Placental pericyte (primary cell): Measurements from ENCODE around the gene KRTAP4-8. TPM values are rescaled to one million over a fixed set of nuclear protein-coding genes. Genes with fewer than 3 reads are reported as not detected.

ENCODE experiments used
- total RNA-seq: library from RNA; depleted of rRNA; stranded (reverse); fragments of >200 nt; gene quantifications from 2 replicates; pipeline ENCODE4 v1.2.3, GENCODE V29; 2012

KRTAP4-8 gene
- total RNA-seq = not detected in 2 replicates

DNA sequence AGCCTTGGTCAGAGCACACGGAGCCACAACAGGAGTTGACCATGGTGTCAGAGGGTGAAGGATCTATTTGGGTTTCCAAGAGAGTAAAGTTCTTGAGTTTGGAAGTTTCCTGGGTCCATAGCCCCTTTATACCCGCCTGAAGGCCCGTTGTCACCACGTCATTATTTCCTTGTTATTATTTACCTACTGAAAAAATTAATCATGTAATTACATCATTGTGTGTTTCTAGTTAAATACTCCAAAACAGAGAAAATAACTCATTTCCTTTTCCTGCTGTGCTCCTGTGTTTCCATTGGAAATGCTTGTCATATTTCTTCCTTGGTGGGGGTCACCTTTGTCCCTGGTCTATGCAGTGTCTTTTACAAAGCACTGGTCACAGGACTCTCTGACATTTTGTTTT lies at the start of gene KRTAP4-8:
KRTAP4-8 (minus strand) TSS at position 101 of the 400 bp plus-strand sequence; CDS start at position 43, 58 bp downstream.

DNA sequence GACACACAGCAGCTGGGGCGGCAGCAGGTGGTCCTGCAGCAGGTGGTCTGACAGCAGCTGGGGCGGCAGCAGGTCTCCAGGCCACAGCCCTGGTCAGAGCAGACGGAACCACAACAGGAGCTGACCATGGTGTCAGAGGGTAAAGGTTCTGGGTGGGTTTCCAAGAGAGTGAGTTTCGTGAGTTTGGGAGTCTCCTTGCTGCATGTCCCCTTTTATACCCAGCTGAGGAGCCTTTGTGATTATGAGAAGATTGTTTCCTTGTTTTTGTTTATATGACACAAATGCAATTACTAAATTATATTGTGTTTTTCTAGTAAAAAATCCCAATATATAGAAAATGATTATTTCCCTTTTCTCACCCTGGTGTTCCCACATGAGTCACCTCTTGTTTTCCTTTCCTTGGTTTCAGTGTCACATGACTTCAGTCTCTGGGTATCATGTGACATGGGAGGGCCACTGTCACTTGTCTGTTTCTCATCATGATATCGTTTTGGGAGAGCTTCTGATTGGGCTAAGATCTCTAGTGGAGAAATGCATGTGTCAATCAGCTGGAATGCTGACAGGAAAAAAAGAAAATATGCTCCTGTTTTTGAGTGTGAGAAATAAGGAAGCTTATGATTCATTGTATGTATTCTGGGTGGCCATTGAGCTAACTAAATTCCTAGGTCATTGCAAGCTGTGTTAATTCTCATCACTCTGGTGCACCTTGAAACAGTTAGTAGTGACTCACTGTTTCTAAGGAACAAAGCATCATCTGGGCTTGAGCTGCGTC lies 42.6 kb upstream of the KRTAP4-8 start, which contains the start of gene KRTAP4-6:
KRTAP4-6 (minus strand) TSS at position 185 of the 772 bp plus-strand sequence; CDS start at position 128, 57 bp downstream.

DNA sequence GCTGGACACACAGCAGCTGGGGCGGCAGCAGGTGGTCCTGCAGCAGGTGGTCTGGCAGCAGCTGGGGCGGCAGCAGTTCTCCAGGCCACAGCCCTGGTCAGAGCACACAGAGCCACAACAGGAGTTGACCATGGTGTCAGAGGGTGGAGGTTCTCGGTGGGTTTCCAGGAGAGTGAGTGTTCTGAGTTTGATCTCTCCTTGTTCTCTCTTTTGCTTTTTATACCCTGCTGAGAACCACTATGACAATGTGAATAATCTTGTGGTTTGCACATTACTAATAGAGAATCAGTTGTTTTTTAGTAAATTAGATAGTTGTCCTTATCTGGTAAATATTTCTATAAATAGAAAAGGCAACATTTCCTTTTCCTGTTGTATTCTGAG lies 26.0 kb upstream of the KRTAP4-8 start, which contains the start of gene KRTAP4-12:
KRTAP4-12 (minus strand) TSS at position 192 of the 381 bp plus-strand sequence; CDS start at position 132, 60 bp downstream.

DNA sequence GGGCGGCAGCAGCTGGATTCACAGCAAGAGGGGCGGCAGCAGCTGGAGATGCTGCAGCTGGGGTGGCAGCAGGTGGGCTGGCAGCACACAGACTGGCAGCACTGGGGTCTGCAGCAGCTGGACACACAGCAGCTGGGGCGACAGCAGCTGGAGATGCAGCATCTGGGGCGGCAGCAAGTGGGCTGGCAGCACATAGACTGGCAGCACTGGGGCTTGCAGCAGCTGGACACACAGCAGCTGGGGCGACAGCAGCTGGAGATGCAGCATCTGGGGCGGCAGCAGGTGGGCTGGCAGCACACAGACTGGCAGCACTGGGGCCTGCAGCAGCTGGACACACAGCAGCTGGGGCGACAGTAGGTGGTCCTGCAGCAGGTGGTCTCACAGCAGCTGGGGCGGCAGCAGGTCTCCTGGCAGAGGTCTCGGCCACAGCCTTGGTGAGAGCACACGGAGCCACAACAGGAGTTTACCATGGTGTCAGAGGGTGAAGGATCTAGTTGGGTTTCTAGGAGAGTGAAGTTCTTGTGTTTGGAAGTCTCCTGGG lies 20.0 kb upstream of the KRTAP4-8 start, which contains the start of gene KRTAP4-11:
KRTAP4-11 (minus strand) TSS at position 528 of the 541 bp plus-strand sequence; CDS start at position 470, 58 bp downstream.

DNA sequence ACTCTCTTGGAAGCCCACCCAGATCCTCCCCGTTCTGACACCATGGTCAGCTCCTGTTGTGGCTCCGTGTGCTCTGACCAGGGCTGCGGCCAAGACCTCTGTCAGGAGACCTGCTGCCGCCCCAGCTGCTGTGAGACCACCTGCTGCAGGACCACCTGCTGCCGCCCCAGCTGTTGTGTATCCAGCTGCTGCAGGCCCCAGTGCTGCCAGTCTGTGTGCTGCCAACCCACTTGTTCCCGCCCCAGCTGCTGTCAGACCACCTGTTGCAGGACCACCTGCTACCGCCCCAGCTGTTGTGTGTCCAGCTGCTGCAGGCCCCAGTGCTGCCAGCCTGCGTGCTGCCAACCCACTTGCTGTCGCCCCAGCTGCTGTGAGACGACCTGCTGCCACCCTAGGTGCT lies 7.4 kb upstream of the KRTAP4-8 start, which contains the start of gene KRTAP4-9:
KRTAP4-9 (plus strand) TSS at position 43 of the 400 bp plus-strand sequence; CDS start at position 43, 0 bp downstream.

DNA sequence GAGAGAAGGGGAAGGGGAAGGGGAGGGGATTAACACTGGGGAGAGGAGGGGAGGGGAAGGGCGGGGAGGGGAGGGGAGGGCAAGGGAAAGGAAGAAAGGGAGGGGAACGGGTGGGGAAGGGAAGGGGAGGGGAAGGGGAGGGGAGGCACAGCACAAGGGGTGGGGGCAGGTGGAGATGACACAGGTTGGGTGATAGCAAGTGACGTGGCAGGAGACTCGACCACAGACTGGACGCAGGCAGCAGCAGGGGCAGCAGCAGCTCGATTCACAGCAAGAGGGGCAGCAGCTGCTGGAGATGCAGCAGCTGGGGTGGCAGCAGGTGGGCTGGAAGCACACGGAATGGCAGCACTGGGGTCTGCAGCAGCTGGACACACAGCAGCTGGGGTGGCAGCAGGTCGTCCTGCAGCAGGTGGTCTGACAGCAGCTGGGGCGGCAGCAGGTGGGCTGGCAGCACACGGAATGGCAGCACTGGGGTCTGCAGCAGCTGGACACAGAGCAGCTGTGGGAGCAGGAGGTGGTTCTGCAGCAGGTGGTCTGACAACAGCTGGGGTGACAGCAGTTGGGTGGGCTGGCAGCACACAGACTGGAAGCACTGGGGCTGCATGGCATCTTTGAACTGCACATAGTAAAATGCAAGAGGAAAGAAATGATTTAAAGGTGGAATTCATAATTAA lies 3.8 kb upstream of the KRTAP4-8 start, which contains the start of gene KRTAP4-16:
KRTAP4-16 (minus strand) TSS at position 624 of the 674 bp plus-strand sequence; CDS start at position 624, 0 bp downstream.

DNA sequence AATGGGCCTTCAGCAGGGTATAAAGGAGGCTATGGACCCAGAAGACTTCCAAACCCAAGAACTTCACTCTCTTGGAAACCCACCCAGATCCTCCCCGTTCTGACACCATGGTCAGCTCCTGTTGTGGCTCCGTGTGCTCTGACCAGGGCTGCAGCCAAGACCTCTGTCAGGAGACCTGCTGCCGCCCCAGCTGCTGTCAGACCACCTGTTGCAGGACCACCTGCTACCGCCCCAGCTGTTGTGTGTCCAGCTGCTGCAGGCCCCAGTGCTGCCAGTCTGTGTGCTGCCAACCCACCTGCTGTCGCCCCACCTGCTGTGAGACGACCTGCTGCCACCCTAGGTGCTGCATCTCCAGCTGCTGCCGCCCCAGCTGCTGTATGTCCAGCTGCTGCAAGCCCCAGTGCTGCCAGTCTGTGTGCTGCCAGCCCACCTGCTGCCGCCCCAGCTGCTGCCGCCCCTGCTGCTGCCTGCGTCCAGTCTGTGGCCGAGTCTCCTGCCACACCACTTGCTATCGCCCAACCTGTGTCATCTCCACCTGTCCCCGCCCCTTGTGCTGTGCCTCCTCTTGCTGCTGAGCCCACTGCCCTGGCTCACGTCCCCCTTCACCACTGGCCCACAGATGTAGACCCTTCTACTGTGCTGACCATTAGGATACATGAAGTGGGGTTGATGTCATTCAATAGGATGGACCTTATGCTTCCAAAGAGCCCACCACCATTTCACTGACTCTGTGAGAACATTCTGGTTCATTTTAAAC lies 13.7 kb downstream of the KRTAP4-8 start, which contains the start of gene KRTAP4-7:
KRTAP4-7 (plus strand) TSS at position 51 of the 757 bp plus-strand sequence; CDS start at position 108, 57 bp downstream.

DNA sequence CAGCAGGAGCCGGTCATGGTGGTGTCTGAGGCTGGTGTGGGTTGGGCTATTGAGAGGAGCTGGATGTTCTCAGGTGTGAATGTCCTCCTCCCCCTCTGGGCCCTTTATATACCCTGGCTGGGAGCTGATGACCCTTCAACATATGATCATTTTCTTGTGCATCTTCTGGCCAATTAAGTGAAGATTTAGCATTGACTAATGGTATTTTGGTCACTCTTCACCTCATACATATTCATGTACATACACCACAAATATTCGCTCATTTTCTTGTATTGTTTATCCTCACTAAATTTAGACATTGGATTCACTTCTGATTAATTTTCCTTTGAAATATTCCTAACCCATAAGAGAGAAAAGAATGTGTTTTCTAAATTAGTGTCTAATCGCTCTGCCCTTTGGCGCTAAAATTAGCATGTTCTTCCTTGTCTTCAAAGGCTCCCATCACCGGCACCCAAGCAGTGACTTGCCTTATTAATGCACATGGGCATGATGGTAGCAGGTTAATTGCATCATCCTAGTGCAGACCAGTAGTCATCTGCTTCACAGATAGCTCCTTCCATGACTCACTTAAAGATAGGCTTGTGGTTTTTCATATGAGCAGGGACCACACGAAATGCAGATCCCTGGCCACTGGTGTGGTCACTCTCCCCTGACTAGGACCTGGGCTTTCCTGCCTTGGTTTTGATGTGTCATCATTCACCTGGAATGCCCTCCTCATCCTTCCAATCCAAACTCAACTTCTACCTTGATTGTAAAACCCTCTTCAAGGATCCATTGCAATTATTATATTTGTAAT lies 31.9 kb downstream of the KRTAP4-8 start, which contains the start of gene KRTAP2-4:
KRTAP2-4 (minus strand) TSS at position 51 of the 796 bp plus-strand sequence; CDS start at position 17, 34 bp downstream.

DNA sequence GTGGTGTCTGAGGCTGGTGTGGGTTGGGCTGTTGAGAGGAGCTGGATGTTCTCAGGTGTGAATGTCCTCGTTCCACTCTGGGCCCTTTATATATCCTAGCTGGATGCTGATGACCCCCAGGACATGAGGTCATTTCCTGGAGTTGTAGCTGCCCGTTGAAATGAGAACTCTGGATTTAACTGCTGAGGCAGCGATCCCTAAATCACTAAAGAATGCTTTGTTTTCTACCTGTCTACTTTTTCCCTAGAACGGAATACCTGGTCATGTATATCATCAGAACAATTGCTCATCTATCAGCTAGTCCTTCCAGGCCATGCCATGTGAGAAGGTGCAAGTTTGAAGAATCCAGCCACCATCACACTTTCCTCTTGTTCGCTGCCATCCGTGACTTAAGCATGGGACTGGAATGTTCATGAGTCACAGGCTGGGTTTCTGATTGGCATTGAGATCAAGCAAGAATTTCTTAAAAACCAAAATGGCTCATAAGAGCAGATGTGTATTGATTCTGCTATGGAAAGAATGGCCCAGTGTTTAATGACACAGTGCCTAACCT lies 37.8 kb downstream of the KRTAP4-8 start, which contains the start of gene KRTAP2-3:
KRTAP2-3 (minus strand) TSS at position 63 of the 553 bp plus-strand sequence. CDS start 64 bp downstream, outside the sequence.

DNA sequence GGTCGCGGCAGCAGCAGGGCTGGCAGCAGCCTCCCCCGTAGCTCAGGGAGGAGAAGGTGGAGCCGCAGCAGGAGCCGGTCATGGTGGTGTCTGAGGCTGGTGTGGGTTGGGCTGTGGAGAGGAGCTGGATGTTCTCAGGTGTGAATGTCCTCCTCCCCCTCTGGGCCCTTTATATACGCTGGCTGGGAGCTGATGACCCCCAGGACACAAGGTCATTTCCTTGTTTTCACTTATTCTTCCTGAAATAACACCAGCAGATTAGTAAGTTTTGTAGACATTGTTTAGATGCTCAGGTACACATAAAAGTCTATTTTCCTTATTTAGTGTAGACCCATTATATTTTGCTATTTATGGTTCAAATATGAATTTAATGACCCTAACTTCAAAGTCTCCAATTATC lies 42.8 kb downstream of the KRTAP4-8 start, which contains the start of gene KRTAP2-2:
KRTAP2-2 (minus strand) TSS at position 101 of the 400 bp plus-strand sequence; CDS start at position 82, 19 bp downstream.

Other genes starting within 250 kb of the KRTAP4-8 start
- gene KRT12, start 230.9 kb downstream of the KRTAP4-8 start, total RNA-seq = 0.43 TPM in 1 of 2 replicates, not detected in the other
- gene KRT20, start 212.9 kb downstream of the KRTAP4-8 start, total RNA-seq = not detected in 2 replicates
- gene KRT23, start 160.5 kb downstream of the KRTAP4-8 start, total RNA-seq = 0.22 TPM in 1 of 2 replicates, not detected in the other
- gene KRT39, start 131.2 kb downstream of the KRTAP4-8 start, total RNA-seq = 0.43 TPM in 1 of 2 replicates, not detected in the other
- gene KRT40, start 113.8 kb downstream of the KRTAP4-8 start, total RNA-seq = 0.14 TPM in 1 of 2 replicates, not detected in the other
- not detected in 2 replicates for gene KRTAP3-3, start 104.0 kb downstream of the KRTAP4-8 start, total RNA-seq
- gene KRTAP3-2, start 98.2 kb downstream of the KRTAP4-8 start, total RNA-seq = not detected in 2 replicates
- not detected in 2 replicates for gene KRTAP3-1, start 89.0 kb downstream of the KRTAP4-8 start, total RNA-seq
- gene KRTAP1-5, start 70.9 kb downstream of the KRTAP4-8 start, total RNA-seq = 1.5 and 14.2 TPM in 2 replicates
- not detected in 2 replicates for gene KRTAP1-4, start 67.9 kb downstream of the KRTAP4-8 start, total RNA-seq
- gene KRTAP1-3, start 63.3 kb downstream of the KRTAP4-8 start, total RNA-seq = not detected in 2 replicates
- gene KRTAP1-1, start 56.7 kb downstream of the KRTAP4-8 start, total RNA-seq = not detected in 2 replicates
- not detected in 2 replicates for gene KRTAP2-1, start 50.8 kb downstream of the KRTAP4-8 start, total RNA-seq
- gene KRTAP2-2, start 42.9 kb downstream of the KRTAP4-8 start, total RNA-seq = not detected in 2 replicates
- 0.72 TPM in 1 of 2 replicates, not detected in the other for gene KRTAP2-3, start 38.0 kb downstream of the KRTAP4-8 start, total RNA-seq
- not detected in 2 replicates for gene KRTAP2-4, start 32.3 kb downstream of the KRTAP4-8 start, total RNA-seq
- gene KRTAP4-7, start 14.0 kb downstream of the KRTAP4-8 start, total RNA-seq = not detected in 2 replicates
- not detected in 2 replicates for gene KRTAP4-16, start 4.1 kb upstream of the KRTAP4-8 start, total RNA-seq
- gene KRTAP4-9, start 7.2 kb upstream of the KRTAP4-8 start, total RNA-seq = not detected in 2 replicates
- gene KRTAP4-11, start 20.2 kb upstream of the KRTAP4-8 start, total RNA-seq = not detected in 2 replicates
- gene KRTAP4-12, start 26.0 kb upstream of the KRTAP4-8 start, total RNA-seq = not detected in 2 replicates
- gene KRTAP4-6, start 42.4 kb upstream of the KRTAP4-8 start, total RNA-seq = not detected in 2 replicates
- not detected in 2 replicates for gene KRTAP4-5, start 51.7 kb upstream of the KRTAP4-8 start, total RNA-seq
- not detected in 2 replicates for gene KRTAP4-4, start 62.6 kb upstream of the KRTAP4-8 start, total RNA-seq
- gene KRTAP4-3, start 70.1 kb upstream of the KRTAP4-8 start, total RNA-seq = not detected in 2 replicates
- gene KRTAP4-2, start 80.1 kb upstream of the KRTAP4-8 start, total RNA-seq = not detected in 2 replicates
- not detected in 2 replicates for gene KRTAP4-1, start 86.8 kb upstream of the KRTAP4-8 start, total RNA-seq
- gene KRTAP9-1, start 91.7 kb upstream of the KRTAP4-8 start, total RNA-seq = not detected in 2 replicates
- not detected in 2 replicates for gene KRTAP9-2, start 128.5 kb upstream of the KRTAP4-8 start, total RNA-seq
- not detected in 2 replicates for gene KRTAP9-3, start 134.3 kb upstream of the KRTAP4-8 start, total RNA-seq
- not detected in 2 replicates for gene KRTAP9-8, start 139.9 kb upstream of the KRTAP4-8 start, total RNA-seq
- not detected in 2 replicates for gene KRTAP9-4, start 151.5 kb upstream of the KRTAP4-8 start, total RNA-seq
- not detected in 2 replicates for gene KRTAP9-9, start 157.2 kb upstream of the KRTAP4-8 start, total RNA-seq
- not detected in 2 replicates for gene KRTAP9-6, start 167.2 kb upstream of the KRTAP4-8 start, total RNA-seq
- not detected in 2 replicates for gene KRTAP9-7, start 177.6 kb upstream of the KRTAP4-8 start, total RNA-seq
- gene KRTAP29-1, start 204.7 kb upstream of the KRTAP4-8 start, total RNA-seq = not detected in 2 replicates
- not detected in 2 replicates for gene KRTAP16-1, start 211.2 kb upstream of the KRTAP4-8 start, total RNA-seq
- gene KRTAP17-1, start 217.6 kb upstream of the KRTAP4-8 start, total RNA-seq = not detected in 2 replicates